Left cardiac atrium (tissue), 4 donors: Measurements from ENCODE around the gene GJA9. TPM values are rescaled to one million over a fixed set of nuclear protein-coding genes. Genes with fewer than 3 reads are reported as not detected.
"Not testable (repeated sequence)": the region's sequence is repeated elsewhere in the genome, so short reads cannot be mapped to it uniquely, and the experiment has no call there.

Experiments used
- ATAC-seq, 2 donors: fragments of 200-7000 bp; cut with Tn5 transposase; one replicate each; pipeline ENCODE4 v1.9.1; 2020; ENCODE audit warnings: mild to moderate bottlenecking in 2 of 2, moderate library complexity in 2 of 2
- DNase-seq: peaks from one replicate; pipeline ENCODE4 v3.0.0-alpha.2; 2020
- intact Hi-C, 2 donors: fragments of 100-400 bp; cut with DNase I; formaldehyde crosslinking; loops; one replicate each; pipeline versions ENCODE4 v1.14.1 to v1.15.1; 2022 to 2023
- long read RNA-seq: library from polyadenylated mRNA; unstranded; transcript quantifications from one replicate; pipeline ENCODE4 v2.0.0, GENCODE V29; 2021
- total RNA-seq, 2 donors: library from RNA; stranded (reverse); fragmentation: NEBNext Ultra II Directional; extraction: Animal tissue kit (Norgen Biotek cat#: 25700); gene quantifications; one replicate each; pipeline ENCODE4 v1.2.1, GENCODE V29; 2021
- donor health status: DM: no; HTN: yes; CAD: no.
- donor health status: DM: no; HTN: yes; CAD: no; lungs with severe emphysema.
- donor health status: DM: yes; HTN: yes; CAD: no.
- donor health status: Dilated cardiomyopathy.

Gene GJA9
- not detected for total RNA-seq
- long read RNA-seq: 0 reads

GRCh38 chr1:38881487-38881886 lies at the start of gene GJA9:
TSS of gene GJA9 (minus strand) at chr1:38881587. CDS start at chr1:38876098, 5,489 bp downstream.
- ATAC-seq (no peak), DNase-seq (no peak)
- intact Hi-C loops: no loop called here

GRCh38 chr1:38929476-38929875 lies 48.1 kb upstream of the GJA9 start:
- intact Hi-C loops: no loop called here
- peak; percentile 38 to 97 for ATAC-seq
- DNase-seq: no peak

- DNase-seq: no peak
- intact Hi-C loops: no loop called here
Observed at GRCh38 chr1:38929054-38929453, 47.7 kb upstream of the GJA9 start.

DNA sequence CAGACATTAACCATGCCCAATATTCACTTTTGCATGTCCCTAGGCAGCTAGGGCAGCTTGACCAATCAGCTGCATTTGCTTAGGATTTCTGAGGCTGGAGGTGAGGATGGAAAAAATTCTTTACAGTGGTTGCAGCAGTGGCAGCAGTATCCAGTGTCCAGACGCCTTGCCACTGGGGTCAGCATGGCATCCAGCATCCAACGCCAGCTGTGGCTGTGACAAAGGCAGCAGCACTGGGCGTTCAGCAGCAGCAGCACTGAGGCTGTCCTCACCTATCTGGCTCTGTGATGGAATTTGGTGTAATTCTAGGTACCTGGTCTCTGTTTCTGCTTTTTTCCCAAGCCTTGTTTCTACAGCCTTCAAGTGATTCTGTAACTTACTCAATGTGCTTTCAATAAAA lies 44.7 kb upstream of the GJA9 start:
- ATAC-seq (no peak), DNase-seq (no peak)
- intact Hi-C loops: no loop called here

More at GRCh38 chr1:38929054-38929453, 47.7 kb upstream of the GJA9 start:
- ATAC-seq: peak in 1 of 2 donors; percentile 56

- intact Hi-C loops: no loop called here
- DNase-seq (no peak), ATAC-seq (no peak)
Observed at GRCh38 chr1:38925391-38925790, 44.0 kb upstream of the GJA9 start.

- DNase-seq: no peak
- intact Hi-C loops: no loop called here
- ATAC-seq: peak in 1 of 2 donors; percentile 92
Observed at GRCh38 chr1:38923607-38924006, 42.2 kb upstream of the GJA9 start.

DNA sequence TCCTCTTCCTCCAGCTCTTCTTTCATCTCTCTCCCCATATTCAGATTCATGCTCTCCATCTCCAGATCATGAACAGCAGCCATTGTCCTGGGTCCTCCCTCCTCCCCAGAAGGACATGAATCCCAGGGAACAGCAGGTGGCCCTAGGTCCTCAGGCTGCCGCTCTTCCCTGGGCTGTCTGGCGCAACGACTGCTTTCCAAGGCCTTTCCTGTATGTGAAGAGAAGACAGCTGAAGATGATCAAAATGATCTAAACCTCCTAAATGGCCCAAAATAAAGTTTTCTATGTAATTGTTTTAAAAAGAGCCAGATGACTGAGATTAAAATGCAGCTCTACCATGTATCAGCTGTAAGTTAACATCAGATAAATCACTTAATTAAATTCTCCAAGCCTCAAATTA lies 37.7 kb upstream of the GJA9 start:
- DNase-seq (no peak), ATAC-seq (no peak)
- intact Hi-C loops: no loop called here

DNA sequence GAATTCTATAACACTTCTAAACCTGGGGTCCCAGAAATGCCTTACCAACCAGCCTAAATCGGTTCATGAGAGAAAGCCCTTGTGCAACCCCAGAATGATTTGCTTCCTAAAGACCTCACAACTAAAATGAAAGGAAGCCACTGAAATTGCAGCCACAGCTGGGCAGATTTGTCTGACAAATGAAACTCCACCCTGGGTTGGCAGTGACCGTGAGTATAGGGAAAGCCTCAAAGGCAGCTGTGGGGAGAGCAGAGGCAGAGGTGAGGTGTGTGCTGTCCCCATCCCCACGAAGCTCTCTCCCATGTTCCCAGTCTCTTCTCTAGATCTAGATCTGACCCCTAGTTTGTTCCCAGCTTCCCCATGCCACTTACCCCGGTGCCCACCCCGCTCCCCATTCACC lies 37.2 kb upstream of the GJA9 start:
- no peak for ATAC-seq
- intact Hi-C loops: no loop called here
- DNase-seq: no peak

GRCh38 chr1:38917772-38918171 lies 36.4 kb upstream of the GJA9 start:
- no peak for ATAC-seq
- intact Hi-C loops: no loop called here
- no peak for DNase-seq

DNA sequence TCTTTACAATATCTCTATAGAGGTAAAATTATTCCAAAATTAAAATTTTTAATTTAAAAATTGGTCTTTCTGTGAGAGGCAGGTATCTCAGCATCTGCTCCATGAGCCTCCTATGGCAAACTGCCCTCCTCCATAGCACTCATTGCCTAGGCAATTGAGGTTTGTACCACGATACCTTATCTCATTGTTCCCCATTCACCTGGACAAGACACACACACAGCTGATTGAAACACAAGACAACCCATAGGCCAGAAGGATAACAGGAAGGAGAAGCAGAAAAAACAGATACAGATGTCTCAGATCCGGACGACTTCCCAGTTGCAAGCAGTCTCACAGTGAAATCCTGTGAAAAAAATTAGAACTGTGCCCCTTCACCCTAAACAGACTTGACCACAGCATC lies 36.0 kb upstream of the GJA9 start:
- ATAC-seq (no peak), DNase-seq (no peak)
- intact Hi-C loops: no loop called here

DNA sequence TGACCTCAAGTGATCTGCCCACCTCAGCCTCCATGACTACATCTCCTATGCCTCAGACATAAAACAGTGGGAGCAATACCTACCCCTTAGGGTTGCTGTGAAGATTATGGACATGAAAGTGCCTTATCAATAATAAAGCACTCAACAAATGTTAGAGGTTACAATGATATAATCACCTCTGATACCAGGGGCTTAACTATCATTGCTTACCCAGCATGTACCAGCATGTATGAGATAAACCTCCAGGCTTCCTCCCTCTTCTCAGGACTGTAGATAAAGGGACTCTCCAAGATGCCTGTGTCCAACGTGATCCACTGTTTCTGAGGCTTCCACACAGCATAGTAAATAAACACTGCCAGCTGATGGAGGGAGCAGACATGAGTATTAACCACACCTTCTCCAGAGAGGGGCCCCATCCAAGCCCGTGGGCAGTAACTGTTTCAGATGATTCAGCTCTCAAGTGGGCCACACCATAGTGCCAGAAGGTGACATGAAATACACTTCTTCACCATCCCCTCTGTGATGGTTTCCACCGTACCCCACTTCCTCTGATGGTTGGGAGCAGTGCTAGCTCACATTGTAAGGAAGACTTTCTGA lies 34.1 kb upstream of the GJA9 start:
- no peak for DNase-seq
- intact Hi-C loops: no loop called here
- ATAC-seq: no peak

- intact Hi-C loops, ATAC-seq, DNase-seq: not testable (repeated sequence)
Observed at GRCh38 chr1:38914908-38915307, 33.5 kb upstream of the GJA9 start.

- intact Hi-C loops: no loop called here
- no peak for DNase-seq
- no peak for ATAC-seq
Observed at GRCh38 chr1:38908821-38909220, 27.4 kb upstream of the GJA9 start.

DNA sequence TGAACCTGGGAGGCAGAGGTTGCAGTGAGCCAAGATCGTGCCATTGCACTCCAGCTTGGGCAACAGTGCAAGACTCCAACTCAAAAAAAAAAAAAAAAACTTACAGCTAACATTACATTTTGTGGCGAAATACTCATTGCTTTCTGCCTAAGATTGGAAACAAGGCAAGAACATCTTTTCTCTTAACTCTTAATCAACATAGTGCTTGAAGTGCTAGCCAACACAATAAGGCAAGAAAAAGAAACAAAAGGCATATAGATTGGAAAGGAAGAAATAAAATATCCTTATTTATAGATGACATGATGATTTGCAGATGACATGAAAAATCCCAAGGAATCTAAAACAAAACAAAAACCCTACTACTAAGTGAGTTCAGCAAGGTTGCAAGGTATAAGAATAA lies 24.6 kb upstream of the GJA9 start:
- no peak for ATAC-seq

GRCh38 chr1:38899560-38899959 lies 18.2 kb upstream of the GJA9 start:
- intact Hi-C loops: no loop called here
- DNase-seq (no peak), ATAC-seq (peak in 1 of 2 donors; percentile 30)

More for the DNA sequence above, 24.6 kb upstream of the GJA9 start:
- no peak for DNase-seq
- intact Hi-C loops: no loop called here

- intact Hi-C loops: no loop called here
- no peak for DNase-seq
- ATAC-seq: no peak
Observed at GRCh38 chr1:38898653-38899230, 17.4 kb upstream of the GJA9 start.

DNA sequence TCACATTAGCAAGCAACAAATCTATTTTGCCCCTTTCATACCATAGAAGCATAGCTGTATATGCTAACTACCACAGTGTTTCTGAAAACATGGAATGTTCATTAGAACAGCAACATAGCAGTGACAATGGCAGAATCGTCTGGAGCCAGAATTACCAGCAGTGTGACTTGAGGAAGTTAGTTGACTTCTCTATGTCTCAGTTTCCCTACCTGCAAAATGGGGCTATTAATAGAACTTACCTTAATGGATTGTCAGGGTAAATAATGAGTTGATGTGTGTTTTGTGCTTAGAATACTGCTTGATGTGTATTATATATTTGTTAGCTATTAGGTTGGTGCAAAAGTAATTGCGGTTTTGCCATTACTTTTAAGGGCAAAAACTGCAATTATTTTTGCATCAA lies 14.8 kb upstream of the GJA9 start:
- intact Hi-C loops: no loop called here
- ATAC-seq: no peak
- DNase-seq: no peak

GRCh38 chr1:38892976-38893375 lies 11.6 kb upstream of the GJA9 start:
- intact Hi-C loops: no loop called here
- ATAC-seq: no peak
- DNase-seq: no peak

GRCh38 chr1:38891753-38892152 lies 10.4 kb upstream of the GJA9 start:
- intact Hi-C loops: no loop called here
- no peak for DNase-seq

GRCh38 chr1:38889589-38889988 lies 8.2 kb upstream of the GJA9 start:
- no peak for DNase-seq
- no peak for ATAC-seq
- intact Hi-C loops: no loop called here

More at GRCh38 chr1:38891753-38892152, 10.4 kb upstream of the GJA9 start:
- no peak for ATAC-seq
